ENCODE data around the gene IDS.

DNA sequence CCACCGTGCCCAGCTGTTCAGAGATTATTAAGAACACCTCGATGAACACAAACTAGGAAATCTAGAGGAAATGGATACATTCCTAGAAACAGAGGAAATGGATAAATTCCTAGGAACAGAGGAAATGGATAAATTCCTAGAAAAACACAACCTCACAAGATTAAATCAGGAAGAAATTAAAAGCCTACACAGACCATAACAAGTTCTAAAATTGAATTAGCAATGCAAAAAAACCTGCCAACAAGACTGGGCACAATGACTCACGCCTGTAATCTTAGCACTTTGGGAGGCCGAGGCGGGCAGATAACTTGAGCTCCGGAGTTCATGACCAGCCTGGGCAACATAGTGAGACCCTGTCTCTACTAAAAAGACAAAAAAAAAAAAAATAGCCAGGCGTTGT, 13.1 kb upstream of the IDS start:
- TF ChIP-seq, protein P1, sequence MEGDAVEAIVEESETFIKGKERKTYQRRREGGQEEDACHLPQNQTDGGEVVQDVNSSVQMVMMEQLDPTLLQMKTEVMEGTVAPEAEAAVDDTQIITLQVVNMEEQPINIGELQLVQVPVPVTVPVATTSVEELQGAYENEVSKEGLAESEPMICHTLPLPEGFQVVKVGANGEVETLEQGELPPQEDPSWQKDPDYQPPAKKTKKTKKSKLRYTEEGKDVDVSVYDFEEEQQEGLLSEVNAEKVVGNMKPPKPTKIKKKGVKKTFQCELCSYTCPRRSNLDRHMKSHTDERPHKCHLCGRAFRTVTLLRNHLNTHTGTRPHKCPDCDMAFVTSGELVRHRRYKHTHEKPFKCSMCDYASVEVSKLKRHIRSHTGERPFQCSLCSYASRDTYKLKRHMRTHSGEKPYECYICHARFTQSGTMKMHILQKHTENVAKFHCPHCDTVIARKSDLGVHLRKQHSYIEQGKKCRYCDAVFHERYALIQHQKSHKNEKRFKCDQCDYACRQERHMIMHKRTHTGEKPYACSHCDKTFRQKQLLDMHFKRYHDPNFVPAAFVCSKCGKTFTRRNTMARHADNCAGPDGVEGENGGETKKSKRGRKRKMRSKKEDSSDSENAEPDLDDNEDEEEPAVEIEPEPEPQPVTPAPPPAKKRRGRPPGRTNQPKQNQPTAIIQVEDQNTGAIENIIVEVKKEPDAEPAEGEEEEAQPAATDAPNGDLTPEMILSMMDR (IDR thresholded peaks at IDR 0.05; ENCODE audit: low read length): no peak
- TF ChIP-seq EZH2 (optimal IDR thresholded peaks at IDR 0.05; ENCODE audit: low read depth, low read length) (no peak), EZH2phosphoT487 (IDR thresholded peaks at IDR 0.05; ENCODE audit: low read length) (no peak)
